ENCODE data around the gene KCTD14.
"Not testable (repeated sequence)": the region's sequence is repeated elsewhere in the genome, so short reads cannot be mapped to it uniquely, and the experiment has no call there.

The KCTD14 gene, protein sequence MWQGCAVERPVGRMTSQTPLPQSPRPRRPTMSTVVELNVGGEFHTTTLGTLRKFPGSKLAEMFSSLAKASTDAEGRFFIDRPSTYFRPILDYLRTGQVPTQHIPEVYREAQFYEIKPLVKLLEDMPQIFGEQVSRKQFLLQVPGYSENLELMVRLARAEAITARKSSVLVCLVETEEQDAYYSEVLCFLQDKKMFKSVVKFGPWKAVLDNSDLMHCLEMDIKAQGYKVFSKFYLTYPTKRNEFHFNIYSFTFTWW

DNA sequence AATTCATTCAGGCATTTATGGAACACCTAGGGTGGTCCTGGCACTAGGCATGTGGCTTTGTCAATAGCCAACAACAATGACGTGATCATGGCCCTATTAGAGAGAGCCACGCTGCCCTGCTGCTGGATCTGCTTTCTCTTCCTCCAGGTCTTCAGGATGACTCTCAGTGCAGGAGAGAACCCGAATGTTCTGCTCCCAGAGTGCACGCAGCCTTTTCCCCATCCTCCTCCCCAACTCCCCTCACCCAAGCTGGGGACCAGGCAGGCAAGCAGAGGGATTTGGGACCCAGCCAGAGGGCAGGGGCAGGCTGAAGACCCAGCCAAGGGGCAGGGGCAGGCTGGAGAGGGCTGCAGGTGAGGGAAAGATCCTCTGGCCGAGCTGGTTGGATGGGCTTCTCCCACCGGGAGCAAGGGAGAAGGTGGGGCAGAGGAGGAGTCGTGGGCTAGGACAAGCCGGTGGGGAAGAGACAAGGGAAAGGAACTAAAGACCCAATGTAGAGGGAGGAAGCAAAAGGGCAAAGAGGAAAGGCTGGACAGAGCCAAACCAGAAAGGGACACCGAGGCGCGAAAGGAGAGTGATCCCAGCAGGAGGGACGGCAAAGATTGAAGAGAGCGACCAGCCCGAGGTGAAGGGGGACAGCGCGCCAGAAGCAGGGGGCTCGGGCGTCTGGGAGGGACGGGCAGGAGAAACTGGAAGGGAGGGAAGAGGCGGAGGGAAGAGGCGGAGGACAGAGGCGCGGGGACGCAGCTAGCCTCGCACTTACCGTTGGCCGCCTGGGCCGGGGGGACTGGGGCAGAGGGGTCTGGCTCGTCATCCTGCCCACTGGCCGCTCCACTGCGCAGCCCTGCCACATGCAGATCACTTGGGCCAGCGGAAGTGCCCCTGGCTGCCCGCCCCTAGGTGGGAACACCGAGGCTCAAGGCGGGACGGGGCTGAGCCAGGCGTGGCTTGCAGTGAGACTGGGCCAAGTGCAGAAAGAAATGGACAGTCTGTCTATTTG, at the start of gene KCTD14:
Gene KCTD14, minus strand, starts transcription at position 880 of the 1,000 bp plus-strand sequence. Its CDS starts 27 bp downstream, at position 853.
- DNase-seq (ENCODE audit: low read depth) = no peak

DNA sequence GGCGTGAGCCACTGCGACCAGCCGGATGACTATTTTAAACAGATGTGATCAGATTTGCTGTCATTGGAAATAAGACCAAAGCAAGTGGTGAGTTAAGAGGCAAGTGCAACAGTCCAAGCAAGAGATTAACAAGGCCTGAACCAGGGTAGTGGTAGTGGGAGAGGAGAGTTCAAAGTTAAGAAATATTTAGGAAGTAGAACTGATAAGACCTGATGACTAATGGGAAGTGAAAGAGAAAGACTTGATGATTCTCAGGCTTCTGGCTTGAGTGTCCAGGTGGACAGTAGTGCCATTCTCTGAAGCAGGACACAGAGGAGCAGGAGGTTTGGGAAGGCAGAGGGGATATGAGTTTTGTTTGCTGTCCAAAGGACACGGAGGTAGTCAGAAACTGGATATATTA, 49.4 kb upstream of the KCTD14 start:
- DNase-seq (ENCODE audit: low read depth) = peak; percentile 20

DNA sequence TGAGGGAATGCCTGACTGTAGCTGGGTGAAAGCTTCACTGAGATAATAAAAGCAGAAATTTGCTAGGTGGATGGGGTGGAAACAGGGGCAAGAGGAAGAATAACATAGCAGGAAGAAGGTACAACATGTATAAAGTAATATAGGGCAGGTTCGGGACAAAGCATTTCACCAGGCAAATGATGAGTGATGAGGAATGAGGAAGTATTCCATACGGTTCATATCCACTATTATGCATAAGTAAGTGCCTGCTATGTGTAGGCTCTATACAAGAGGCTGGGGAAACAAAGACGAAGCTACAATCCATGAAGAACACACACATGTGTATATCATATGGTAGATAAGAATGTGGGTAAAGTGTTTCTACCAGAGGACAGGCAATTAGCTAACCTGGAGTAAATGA, 48.6 kb upstream of the KCTD14 start:
- no peak for DNase-seq (ENCODE audit: low read depth)

DNA sequence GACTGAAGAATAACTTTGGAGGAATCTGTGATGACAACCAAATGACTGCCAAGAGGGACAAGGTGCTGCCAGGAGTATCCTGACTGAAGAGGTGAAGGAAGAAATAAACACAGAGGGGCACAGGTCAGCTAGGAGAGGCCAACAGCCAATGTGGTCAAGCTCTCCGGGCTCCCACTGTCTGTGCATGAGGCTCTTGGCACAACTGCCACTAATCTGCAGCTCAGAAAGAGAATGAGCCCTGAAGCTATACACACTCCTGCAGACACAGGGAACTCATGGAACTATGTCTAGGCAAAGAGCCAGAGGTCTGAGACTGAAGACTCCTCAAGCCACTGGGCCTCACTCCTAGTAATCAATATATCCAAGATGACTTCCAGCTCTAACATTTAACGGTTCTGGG, 47.5 kb upstream of the KCTD14 start:
- no peak for DNase-seq (ENCODE audit: low read depth)

DNA sequence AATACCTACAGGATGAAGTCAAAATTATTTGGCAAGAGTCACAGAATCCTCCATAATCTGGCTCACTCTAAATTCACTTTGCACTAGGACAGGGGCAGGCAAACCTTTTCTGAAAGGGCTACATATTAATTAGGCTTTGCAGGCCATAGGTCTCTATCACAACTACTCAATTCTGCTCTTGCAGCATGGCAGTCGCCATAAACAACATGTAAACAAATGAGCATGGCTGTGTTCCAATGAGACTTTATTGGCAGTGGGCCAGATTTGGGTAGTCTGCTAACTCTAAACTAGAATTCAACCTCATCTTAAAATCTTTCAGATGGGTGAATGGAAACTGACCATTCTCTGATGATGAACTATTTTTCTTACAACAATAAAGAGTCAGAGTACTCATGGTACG, 46.4 kb upstream of the KCTD14 start:
- no peak for DNase-seq (ENCODE audit: low read depth)

DNA sequence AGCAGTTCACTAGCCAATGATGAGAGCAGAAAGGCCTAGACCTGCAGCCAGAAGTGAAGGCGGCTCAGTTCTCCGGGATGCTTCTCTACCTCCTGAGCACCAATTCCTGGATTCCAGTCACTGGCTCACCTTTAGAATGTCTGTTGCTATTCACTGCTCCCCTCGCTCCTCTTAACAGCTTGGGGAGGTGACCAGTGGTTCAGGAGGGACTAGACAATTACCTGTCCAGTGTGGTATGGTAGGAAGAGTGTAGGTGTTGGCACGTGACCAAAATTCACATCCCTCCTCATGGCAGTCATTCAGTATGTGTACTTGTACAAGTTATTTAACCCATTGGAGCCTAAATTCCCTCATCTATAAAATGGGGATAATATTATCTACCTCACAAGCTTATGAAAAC, 44.6 kb upstream of the KCTD14 start:
- no peak for DNase-seq (ENCODE audit: low read depth)

DNA sequence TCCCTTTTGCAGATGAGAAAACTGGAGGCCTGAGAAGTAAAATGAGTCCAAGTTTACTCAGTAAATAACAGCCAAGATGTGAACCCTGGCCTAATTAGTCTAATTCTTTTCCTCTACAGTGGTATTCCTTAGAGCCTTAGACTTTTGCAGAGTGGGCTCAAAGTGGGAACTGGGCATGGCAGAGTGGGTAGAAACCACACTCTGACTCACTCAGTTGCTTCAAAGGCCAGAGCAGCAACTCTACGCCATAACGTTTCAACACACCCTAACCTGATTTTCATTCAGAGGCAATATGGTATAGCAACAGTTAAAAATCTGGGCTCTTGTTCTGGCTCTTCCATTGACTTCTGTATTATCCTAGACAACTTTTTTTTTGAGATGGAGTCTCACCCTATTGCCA, 43.4 kb upstream of the KCTD14 start:
- no peak for DNase-seq (ENCODE audit: low read depth)

DNA sequence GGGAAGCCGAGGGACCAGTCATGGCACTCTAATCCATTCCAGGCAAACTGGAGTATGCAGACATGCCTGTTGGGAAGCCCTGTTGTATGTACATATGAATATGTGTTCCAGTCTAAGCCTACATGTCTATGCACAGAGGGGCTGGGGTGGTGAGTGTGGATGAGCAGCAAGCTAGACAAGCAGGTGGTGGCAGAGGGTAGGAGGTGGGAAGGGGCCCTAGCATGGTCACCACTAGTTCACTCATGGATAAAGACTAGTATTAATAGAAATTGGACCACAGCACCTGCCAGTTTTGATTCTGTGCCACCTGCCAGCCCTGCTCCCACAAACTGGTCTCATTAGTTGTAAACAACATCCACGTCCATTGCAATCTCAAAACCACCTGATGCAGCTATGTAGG, 42.1 kb upstream of the KCTD14 start:
- DNase-seq (ENCODE audit: low read depth) = no peak

DNA sequence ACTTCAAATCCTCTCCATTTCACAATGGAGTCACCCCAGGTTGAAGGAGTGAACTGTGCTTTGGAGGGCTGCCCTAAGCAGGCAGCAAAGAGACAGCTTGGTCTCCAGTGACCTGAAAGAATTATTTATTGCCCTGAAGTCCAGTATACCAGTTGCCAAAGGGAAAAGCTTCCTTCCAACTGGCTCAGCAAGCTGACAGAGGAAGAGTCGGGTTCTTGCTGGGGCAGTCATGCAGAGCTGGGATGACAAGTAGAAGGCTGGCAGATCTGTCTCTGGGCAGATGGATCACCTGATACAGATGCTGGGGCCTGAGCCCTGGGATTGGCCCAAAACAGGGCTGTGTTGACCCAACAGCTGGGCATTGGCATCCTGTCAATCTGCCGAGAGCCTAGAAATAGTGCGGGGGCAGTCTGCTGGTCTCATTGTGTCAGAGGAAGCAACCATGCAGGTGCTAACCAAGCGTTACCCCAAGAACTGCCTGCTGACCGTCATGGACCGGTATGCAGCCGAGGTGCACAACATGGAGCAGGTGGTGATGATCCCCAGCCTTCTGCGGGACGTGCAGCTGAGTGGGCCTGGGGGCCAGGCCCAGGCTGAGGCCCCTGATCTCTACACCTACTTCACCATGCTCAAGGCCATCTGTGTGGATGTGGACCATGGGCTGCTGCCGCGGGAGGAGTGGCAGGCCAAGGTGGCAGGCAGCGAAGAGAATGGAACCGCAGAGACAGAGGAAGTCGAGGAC, 40.5 kb upstream of the KCTD14 start, which contains the start of gene THRSP:
Gene THRSP, plus strand, starts transcription at position 422 of the 742 bp plus-strand sequence. Its CDS starts 21 bp downstream, at position 443.
- no peak for DNase-seq (ENCODE audit: low read depth)

DNA sequence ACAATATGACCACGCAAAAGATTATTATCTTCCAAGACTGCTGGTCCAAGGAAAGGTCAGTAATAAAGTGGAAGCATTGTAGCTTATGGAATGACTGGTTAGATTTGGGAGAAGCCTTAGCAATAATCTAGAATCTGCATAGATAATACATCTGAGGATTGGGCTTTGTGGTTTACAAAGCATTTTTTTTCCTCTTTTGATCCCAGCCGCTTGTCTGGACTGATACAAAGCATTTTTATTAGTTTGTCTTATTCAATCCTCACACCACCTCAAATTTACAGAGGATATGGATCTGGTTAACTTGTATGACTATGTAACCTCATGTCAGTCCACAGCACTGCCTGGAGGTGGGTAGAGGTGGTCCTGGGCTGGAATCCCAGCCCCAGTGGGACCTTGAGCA, 39.6 kb upstream of the KCTD14 start:
- no peak for DNase-seq (ENCODE audit: low read depth)

DNA sequence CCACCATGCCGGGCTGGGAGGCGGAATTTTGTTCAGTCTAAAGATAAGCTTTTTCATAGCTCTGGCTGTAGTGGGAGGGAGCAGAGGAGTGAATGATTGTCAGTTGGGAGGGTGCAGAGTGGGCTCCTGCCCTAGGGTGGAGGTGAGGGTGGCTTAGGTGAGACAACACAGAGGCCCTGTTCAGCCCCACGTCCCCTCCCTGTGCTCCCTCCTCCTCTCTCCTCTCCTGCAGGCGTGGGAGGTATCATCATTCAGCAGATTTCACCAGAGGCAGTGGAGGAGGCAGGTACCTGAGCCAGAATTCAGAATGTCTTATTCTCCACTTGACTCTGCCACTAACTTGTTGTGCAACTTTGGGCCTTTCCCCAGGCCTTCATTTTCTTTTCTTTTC, 38.8 kb upstream of the KCTD14 start:
- no peak for DNase-seq (ENCODE audit: low read depth)

DNA sequence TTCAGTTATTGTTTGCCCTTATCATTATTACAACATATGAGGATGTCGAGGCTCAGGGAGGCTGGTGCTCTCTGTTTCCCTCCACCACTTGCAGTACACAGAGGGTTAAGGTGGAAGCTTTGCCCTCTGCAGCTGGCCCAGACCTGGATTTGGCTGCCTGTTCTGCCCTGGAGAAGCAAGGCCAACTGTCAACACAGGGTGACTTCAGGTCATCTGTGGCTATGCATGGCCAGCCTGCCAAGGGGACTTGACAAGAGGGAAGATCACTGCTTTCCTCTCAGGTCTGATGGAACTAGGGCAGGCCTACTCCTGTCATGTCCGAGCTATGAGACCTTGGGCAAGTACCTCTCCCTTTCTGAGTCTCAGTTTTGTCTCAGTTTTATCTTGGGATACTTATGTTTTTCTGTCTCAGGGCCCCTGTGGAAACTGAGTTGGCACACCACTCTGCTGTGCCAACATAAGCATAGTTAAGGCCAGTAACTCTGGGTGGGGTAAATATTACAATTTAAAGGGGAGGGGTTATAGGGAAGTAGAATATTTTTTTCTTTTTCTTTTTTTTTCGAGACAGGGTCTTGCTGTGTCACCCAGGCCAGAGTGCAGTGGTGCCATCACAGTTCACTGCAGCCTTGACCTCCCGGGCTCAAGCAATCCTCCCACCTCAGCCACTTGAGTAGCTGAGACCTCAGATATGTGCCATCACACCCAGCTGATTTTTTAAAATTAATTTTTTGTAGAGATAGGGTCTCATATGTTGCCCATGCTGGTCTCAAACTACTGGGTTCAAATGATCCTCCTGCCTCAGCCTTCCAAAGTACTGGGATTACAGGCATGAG, 38.2 kb upstream of the KCTD14 start:
- no peak for DNase-seq (ENCODE audit: low read depth)

DNA sequence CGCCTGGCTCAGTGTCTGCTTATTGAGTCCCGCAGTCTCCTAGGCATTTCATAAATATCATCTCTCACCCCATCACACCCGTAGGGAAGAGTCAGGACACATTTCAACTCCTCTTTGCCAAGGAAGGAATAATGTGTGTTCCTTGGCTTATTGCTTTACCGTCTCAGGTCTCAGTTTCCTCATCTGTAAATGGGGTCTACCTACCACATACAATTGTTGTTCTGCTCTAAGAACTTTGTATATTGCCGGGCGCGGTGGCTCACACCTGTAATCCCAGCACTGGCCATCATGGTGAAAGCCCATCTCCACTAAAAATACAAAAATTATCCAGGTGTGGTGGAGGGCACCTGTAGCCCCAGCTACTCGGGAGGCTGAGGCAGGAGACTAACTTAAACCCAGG, 37.5 kb upstream of the KCTD14 start:
- no peak for DNase-seq (ENCODE audit: low read depth)

DNA sequence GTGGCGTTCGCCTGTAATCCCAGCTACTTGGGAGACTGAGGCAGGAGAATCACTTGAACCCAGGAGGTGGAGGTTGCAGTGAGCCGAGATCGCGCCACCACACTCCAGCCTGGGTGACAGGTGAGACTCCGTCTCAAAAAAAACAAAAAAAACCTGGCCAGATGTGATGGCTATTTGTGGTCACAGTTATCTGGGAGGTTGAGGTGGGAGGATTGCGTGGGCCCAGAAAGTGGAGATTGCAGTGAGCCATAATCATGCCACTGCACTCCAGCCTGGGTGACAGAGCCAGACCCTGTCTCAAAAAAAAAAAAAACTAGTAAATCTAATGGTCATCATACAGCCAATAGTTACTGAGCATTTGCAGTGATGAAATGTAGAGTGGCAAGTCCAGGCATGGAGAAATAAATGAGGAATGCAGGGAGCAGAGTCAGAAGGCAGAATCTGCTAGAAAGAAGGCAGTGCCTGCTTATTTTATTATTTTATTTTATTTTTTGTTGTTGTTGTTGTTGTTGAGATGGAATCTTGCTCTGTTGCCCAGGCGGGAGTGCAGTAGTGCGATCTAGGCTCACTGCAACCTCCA, 36.8 kb upstream of the KCTD14 start:
- not testable (repeated sequence) for DNase-seq (ENCODE audit: low read depth)

DNA sequence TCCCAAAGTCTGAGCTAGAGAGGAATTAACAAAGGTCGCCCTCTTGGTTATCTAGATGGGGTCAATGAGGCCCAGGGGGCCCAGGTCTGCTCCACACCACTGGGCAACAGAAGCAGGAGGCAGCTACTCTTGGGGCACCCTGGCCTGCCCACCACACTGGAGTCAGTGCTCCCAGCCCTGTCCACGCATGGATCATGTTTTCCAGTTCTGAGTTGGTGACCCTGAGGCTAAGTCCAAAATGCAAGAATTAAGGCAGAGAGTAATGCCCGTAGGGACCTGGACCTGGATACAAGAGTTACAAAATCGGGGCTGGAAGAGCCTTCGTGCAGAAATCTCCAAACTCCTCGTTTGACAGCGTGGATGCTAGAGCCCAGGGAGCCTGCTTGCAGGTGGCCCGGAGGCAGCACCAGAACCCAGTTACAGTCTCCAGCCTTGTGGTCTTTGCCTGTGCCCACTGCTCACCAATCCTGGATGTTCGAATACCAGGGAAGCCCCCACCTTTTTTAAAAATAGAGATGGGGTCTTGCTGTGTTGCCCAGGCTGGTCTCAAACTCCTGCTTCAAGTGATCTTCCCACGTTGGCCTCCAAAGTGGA, 34.5 kb upstream of the KCTD14 start:
- no peak for DNase-seq (ENCODE audit: low read depth)

DNA sequence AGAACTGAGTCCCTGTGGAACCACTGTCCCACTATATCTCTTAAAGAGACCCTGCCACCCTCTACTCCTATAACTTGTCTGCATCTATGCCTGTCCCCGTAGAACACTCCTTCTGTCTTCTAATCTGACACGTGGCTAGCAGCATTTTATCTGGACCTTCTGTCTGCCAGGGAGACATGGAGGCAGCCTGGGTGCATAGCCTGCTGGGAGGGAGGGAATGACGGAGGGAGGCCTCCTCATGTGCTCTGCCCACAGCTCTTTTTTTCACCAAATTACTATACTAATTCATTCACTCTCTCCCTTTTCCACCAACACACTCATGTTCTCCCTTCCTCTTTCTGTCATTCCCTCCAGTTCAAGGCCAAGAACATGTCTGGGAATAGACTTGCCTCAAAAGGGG, 33.0 kb upstream of the KCTD14 start:
- no peak for DNase-seq (ENCODE audit: low read depth)

DNA sequence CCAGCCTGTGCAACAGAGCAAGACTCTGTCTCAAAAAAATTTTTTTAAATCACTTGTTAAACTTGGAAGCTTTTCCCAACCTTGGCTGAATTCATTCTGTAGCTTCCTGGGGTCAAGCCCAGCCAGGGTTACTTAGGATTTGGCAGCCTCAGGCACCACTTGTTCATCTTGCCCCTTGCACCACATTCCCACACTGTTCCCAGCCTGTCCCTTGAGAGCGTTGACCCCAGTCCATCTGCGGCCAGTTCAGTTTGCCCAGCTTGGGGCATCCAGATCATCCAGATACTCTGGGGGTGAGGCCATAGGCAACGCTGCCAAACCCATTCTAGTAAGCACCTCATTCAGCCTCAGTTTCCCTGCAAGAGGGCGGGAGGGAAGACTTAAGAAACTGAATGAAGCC, 31.9 kb upstream of the KCTD14 start:
- DNase-seq (ENCODE audit: low read depth) = no peak

DNA sequence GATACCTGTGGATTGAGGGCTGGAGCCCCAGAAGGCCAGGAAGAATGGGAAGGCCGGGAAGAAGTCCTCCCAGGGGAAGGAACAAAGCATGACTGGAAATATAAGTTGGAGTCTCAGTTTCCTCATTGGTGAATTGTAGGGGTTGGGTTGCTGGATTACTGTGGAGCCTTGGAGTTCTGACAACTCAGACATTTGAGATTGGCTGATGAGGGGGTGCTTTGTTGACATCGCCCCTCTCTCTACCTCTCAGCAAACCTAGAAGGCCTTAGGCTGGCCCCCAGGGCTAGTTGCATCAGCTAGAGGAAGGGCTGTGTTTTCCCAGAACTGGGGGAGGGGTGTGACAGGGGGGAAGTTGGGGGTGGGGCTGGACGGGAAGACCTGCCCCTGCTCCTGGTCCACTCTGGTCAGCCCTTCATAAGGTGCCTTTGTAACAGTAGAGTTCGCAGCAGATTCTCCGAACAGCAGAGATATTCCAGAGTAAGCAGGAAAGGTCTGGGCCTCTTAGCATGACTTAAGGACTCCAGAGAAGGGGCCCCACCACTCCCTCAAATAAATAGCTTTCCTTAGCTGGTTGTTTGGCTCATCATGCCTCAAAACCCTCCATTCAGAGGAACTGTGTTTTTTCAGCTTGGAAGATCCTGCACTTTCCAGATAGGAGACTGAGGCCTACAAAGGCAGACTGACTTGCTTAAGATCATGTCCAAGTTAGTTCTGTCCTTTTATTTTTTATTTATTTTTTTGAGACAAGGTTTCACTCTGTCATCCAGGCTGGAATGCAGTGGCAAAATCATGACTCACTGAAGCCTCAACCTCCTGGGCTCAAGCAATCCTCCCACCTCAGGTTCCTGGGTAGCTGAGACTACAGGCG, 28.1 kb upstream of the KCTD14 start:
- peak; percentile 65 for DNase-seq (ENCODE audit: low read depth)

DNA sequence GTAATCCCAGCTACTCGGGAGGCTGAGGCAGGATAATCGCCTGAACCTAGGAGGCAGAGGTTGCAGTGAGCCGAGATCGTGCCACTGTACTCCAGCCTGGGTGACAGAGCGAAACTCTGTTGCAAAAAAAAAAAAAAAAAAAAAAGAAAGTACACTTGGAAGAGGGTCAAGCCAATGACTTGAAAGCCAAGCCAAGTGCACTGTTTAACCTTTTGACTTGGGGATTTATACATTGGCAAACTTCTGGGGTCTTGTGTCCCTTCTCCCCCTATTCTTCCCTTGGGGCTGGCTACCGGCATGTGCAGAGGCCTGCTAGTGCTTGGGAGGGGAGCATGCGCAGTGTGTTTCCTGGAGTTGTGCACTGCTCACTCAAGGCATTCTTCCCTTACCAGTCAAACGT, 26.3 kb upstream of the KCTD14 start:
- no peak for DNase-seq (ENCODE audit: low read depth)

DNA sequence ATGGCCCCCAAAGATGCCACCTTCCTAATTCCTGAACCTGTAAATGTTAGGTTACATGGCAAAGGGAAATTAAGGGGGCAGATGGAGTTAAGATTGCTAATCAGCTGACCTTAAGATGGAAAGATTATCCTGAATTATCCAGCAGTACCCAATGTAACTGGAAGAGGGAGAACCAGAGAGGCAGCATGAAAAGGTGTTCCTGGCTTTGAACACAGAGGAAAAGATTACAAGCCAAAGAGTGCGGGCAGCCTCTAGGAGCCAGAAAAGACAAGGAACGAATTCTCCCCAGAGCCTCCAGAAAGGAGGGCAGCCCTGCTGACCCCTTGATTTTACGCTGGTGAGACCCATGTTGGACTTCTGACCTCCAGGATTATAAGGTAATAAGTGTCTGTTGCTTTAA, 25.5 kb upstream of the KCTD14 start:
- no peak for DNase-seq (ENCODE audit: low read depth)
